ENCODE results near the gene ADO. TPM values are rescaled to one million over a fixed set of nuclear protein-coding genes. Genes with fewer than 3 reads are reported as not detected.

The ADO gene
- total and polyA plus RNA-seq, 2 donors (not counting 1 experiment from before 2014, with no cell fraction given): 13.2 to 20.6 TPM

GRCh38 chr10:62850646-62851045 is 46.1 kb downstream of the ADO start:
- Histone ChIP-seq H3K4me1 (ENCODE audit: control insufficient read depth, extremely low read depth, insufficient read depth, low read length) (no peaks in the 10 kb centered on the region), H3K79me2 (ENCODE audit: control insufficient read depth, insufficient read depth, low read length) (no peaks in the 10 kb centered on the region), H2AFZ (ENCODE audit: low read length) (no peak overlapping the region), H3K4me3 (replicated peaks in 1 of 4; ENCODE audit: control extremely low read depth in 1 of 4, insufficient read depth in 1 of 4, low read depth in 3 of 4, low read length in 4 of 4) (no peak overlapping the region), H3K27ac (ENCODE audit: insufficient read depth, low read length) (no peak overlapping the region), H3K27me3 (ENCODE audit: control insufficient read depth, insufficient read depth, low read length) (no peaks in the 10 kb centered on the region), H3K9ac (ENCODE audit: insufficient read depth, low read length) (no peak overlapping the region), H3K9me3 (ENCODE audit: control insufficient read depth, insufficient read depth, low read depth, low read length) (no peaks in the 10 kb centered on the region), H3K36me3 (ENCODE audit: control insufficient read depth, insufficient read depth, low read length) (no peaks in the 10 kb centered on the region), H4K20me1 (ENCODE audit: control insufficient read depth, extremely low read depth, insufficient read depth, low read length) (no peaks in the 10 kb centered on the region), H3K4me2 (ENCODE audit: extremely low read depth, insufficient read depth, low read length) (no peak overlapping the region)
- TF ChIP-seq CTCF (conservative IDR thresholded peaks at IDR 0.05 in 1 of 2, IDR thresholded peaks at IDR 0.05 in 1 of 2; ENCODE audit: low read depth in 1 of 2, low read length in 2 of 2) (no peak), EZH2 (IDR thresholded peaks at IDR 0.05; ENCODE audit: low read length, missing control alignments) (no peak)
- no peak for DNase-seq (ENCODE audit: low read depth in 2 of 2)

DNA sequence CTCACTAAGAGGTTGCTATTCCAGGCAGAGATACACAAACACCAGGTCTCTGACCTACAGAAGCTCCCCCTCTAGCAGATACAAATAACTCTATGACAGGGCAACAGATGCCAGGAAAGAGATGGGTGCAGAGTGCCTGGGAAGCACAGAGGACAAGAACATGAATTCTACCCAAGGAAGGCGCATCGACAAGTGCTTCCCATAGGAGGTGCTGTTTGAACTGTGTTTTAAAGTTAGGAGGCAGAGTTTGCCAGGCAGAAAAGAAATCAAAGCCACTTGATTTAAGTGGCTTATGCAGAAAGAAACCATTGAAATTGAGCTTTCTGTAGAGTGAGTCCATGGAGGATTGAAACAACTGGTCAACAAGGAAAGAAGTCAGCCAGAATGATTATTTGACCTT is 46.9 kb downstream of the ADO start:
- no peak overlapping the region for H3K9ac ChIP-seq (ENCODE audit: insufficient read depth, low read length)
- H3K4me1 ChIP-seq (ENCODE audit: control insufficient read depth, extremely low read depth, insufficient read depth, low read length): no peaks in the 10 kb centered on the region

DNA sequence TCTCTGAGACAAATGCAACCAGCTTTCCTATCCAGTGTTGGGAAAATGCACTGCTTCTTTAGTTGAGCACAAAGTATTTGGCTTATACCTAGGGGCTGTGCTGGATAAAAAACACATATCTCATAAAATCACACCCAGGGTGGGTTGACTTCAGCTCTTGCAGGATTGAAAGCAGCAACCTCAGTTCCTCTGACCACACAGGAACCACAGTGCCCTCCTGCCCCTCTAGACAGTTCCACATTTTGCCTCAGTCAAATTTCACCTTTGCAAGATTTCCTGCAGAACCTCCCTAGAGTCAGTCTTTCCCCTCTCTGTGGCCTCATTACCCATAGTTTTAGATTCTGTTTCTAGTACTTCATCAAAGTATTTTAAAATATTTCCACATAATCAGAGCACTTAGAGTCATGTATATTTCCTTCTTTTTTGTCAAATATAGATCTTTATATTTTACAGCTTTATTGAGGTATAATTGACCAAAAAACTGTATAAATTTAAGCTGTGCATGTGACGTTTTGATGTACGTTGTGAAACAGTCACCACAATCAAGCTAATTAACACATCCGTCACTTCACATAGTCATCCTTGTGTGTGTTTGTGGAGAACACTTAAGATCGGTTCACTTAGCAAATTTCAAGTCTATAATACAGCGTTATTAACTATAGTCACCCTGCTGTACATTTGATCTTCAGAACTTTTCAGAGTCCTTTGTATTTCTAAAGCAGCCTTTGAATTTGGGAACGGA is 48.6 kb downstream of the ADO start:
- TF ChIP-seq EZH2 (IDR thresholded peaks at IDR 0.05; ENCODE audit: low read length, missing control alignments) (no peak), CTCF (conservative IDR thresholded peaks at IDR 0.05 in 1 of 2, IDR thresholded peaks at IDR 0.05 in 1 of 2; ENCODE audit: low read depth in 1 of 2, low read length in 2 of 2) (no peak)
- H3K27ac ChIP-seq (ENCODE audit: insufficient read depth, low read length): no peak overlapping the region

More for the DNA sequence above, 46.9 kb downstream of the ADO start:
- Histone ChIP-seq H4K20me1 (ENCODE audit: control insufficient read depth, extremely low read depth, insufficient read depth, low read length) (no peaks in the 10 kb centered on the region), H3K27me3 (ENCODE audit: control insufficient read depth, insufficient read depth, low read length) (no peaks in the 10 kb centered on the region), H3K36me3 (ENCODE audit: control insufficient read depth, insufficient read depth, low read length) (no peaks in the 10 kb centered on the region), H3K79me2 (ENCODE audit: control insufficient read depth, insufficient read depth, low read length) (no peaks in the 10 kb centered on the region), H3K4me3 (replicated peaks in 1 of 4; ENCODE audit: control extremely low read depth in 1 of 4, insufficient read depth in 1 of 4, low read depth in 3 of 4, low read length in 4 of 4) (no peak overlapping the region), H3K27ac (ENCODE audit: insufficient read depth, low read length) (no peak overlapping the region), H3K4me2 (ENCODE audit: extremely low read depth, insufficient read depth, low read length) (no peak overlapping the region), H3K9me3 (ENCODE audit: control insufficient read depth, insufficient read depth, low read depth, low read length) (no peaks in the 10 kb centered on the region), H2AFZ (ENCODE audit: low read length) (no peak overlapping the region)
- peak in 1 of 2 donors; percentile 32 for DNase-seq (ENCODE audit: low read depth in 2 of 2)
- TF ChIP-seq CTCF (conservative IDR thresholded peaks at IDR 0.05 in 1 of 2, IDR thresholded peaks at IDR 0.05 in 1 of 2; ENCODE audit: low read depth in 1 of 2, low read length in 2 of 2): peak; percentile 30 to 44
- no peak for TF ChIP-seq EZH2 (IDR thresholded peaks at IDR 0.05; ENCODE audit: low read length, missing control alignments)

More for the DNA sequence above, 48.6 kb downstream of the ADO start:
- H3K4me3 ChIP-seq (replicated peaks in 1 of 4; ENCODE audit: control extremely low read depth in 1 of 4, insufficient read depth in 1 of 4, low read depth in 3 of 4, low read length in 4 of 4): no peak overlapping the region
- no peak overlapping the region for H3K4me2 ChIP-seq (ENCODE audit: extremely low read depth, insufficient read depth, low read length)
- no peaks in the 10 kb centered on the region for H3K9me3 ChIP-seq (ENCODE audit: control insufficient read depth, insufficient read depth, low read depth, low read length)
- H4K20me1 ChIP-seq (ENCODE audit: control insufficient read depth, extremely low read depth, insufficient read depth, low read length): no peaks in the 10 kb centered on the region
- H3K79me2 ChIP-seq (ENCODE audit: control insufficient read depth, insufficient read depth, low read length): no peaks in the 10 kb centered on the region
- no peaks in the 10 kb centered on the region for H3K4me1 ChIP-seq (ENCODE audit: control insufficient read depth, extremely low read depth, insufficient read depth, low read length)
- no peak overlapping the region for H2AFZ ChIP-seq (ENCODE audit: low read length)
- H3K36me3 ChIP-seq (ENCODE audit: control insufficient read depth, insufficient read depth, low read length): no peaks in the 10 kb centered on the region
- no peak for DNase-seq (ENCODE audit: low read depth in 2 of 2)
- no peaks in the 10 kb centered on the region for H3K27me3 ChIP-seq (ENCODE audit: control insufficient read depth, insufficient read depth, low read length)
- H3K9ac ChIP-seq (ENCODE audit: insufficient read depth, low read length): no peak overlapping the region
